Lower lobe of right lung (tissue), 2 donors: Measurements from ENCODE around the gene SMARCB1. TPM values are rescaled to one million over a fixed set of nuclear protein-coding genes. Genes with fewer than 3 reads are reported as not detected.

Experiments
- ATAC-seq, 2 donors: fragments of 200-7000 bp; cut with Tn5 transposase; one replicate each; pipeline ENCODE4 v1.9.1; 2020 to 2022; ENCODE audit warnings: mild to moderate bottlenecking in 2 of 2, moderate library complexity in 2 of 2
- DNase-seq: peaks from one replicate; pipeline ENCODE4 v3.0.0-alpha.2; 2020
- H3K27ac ChIP-seq: fragments of 200-600 bp; one replicate; pipeline ENCODE4 v1.8.0; 2022
- H3K27me3 ChIP-seq: fragments of 200-600 bp; one replicate; pipeline ENCODE4 v1.8.0; 2022; ENCODE audit warnings: low read depth
- H3K36me3 ChIP-seq: fragments of 200-600 bp; one replicate; pipeline ENCODE4 v1.8.0; 2022; ENCODE audit warnings: mild to moderate bottlenecking
- H3K4me1 ChIP-seq: fragments of 200-600 bp; one replicate; pipeline ENCODE4 v1.8.0; 2022
- H3K4me3 ChIP-seq: fragments of 200-600 bp; one replicate; pipeline ENCODE4 v1.8.0; 2022; ENCODE audit warnings: mild to moderate bottlenecking
- H3K9me3 ChIP-seq: fragments of 200-600 bp; one replicate; pipeline ENCODE4 v1.8.0; 2022
- intact Hi-C: fragments of 100-400 bp; cut with DNase I; formaldehyde crosslinking; loops from one replicate; pipeline ENCODE4 v1.11.0; 2022
- total RNA-seq: library from RNA; stranded (reverse); fragmentation: NEBNext Ultra II Directional; extraction: Animal tissue kit (Norgen Biotek cat#: 25700); gene quantifications from one replicate; pipeline ENCODE4 v1.2.1, GENCODE V29; 2021
- TF ChIP-seq, protein P1 (sequence below): fragments of 200-600 bp; IDR thresholded peaks from one replicate; pipeline ENCODE4 v1.8.0; 2022; ENCODE audit warnings: antibody characterized with exemption, mild to moderate bottlenecking
- donor health status: DM: no; HTN: yes; CAD: no; lungs with severe emphysema.

Gene SMARCB1
- total RNA-seq, 1 donor from 2014 or later: 61.3 TPM

DNA sequence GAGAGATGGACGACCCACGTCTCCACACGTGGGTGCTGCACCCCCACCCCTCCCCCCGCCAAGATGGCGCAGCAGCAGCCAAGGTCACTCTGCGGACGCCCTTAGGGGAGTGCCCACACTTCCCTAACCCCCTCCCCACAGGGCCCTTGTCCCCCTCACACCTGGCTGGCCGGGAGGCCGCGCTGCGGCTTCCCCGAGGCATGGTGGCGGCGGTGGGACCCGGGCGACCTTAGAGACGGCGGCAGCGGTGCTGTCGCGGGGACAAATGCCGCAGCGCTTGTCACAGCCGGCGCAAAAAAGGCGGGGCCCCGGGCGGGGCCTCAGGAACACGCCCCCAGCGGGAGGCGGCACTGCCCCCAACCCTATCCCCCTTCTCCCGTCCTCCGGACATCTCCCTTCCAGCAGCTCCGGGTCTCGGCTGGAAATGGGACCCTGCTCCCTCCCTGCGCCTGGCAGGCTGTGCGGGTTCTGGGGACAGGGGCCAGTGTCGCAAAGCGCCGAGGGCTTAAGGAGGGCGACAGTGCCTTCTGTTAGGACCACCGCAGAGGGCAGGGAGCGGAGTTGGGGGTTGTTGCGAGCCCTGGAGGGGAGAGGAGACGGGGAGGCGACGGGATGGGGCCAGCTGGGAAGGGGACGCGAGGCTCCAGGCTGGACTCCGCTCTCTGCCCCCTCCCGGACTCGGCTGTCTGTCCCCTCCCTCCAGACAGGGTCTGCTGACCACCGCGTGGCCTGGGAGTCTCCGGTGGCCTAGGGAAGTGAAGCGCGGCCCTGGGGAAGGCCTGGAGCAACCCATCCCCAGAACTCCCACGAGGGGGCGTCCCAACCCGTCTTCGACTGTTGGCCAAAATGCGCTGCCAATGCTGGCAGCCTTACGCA is 18.9 kb upstream of the SMARCB1 start, which contains the start of gene CHCHD10:
CHCHD10 (minus strand) TSS at position 300 of the 876 bp plus-strand sequence; CDS start at position 202, 98 bp downstream.
- H3K9me3 ChIP-seq: no peaks in the 10 kb centered on the region
- ATAC-seq (peak; percentile 88), DNase-seq (peak; percentile 89)
- TF ChIP-seq, protein P1, sequence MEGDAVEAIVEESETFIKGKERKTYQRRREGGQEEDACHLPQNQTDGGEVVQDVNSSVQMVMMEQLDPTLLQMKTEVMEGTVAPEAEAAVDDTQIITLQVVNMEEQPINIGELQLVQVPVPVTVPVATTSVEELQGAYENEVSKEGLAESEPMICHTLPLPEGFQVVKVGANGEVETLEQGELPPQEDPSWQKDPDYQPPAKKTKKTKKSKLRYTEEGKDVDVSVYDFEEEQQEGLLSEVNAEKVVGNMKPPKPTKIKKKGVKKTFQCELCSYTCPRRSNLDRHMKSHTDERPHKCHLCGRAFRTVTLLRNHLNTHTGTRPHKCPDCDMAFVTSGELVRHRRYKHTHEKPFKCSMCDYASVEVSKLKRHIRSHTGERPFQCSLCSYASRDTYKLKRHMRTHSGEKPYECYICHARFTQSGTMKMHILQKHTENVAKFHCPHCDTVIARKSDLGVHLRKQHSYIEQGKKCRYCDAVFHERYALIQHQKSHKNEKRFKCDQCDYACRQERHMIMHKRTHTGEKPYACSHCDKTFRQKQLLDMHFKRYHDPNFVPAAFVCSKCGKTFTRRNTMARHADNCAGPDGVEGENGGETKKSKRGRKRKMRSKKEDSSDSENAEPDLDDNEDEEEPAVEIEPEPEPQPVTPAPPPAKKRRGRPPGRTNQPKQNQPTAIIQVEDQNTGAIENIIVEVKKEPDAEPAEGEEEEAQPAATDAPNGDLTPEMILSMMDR: peak; percentile 77
- intact Hi-C loops: no loop called here
- no peaks in the 10 kb centered on the region for H3K27me3 ChIP-seq
- H3K36me3 ChIP-seq: no peaks in the 10 kb centered on the region
- H3K4me3 ChIP-seq: peak within 1 kb of the TSS; percentile 69
- peaks cover 51% of the 10 kb centered on the region for H3K4me1 ChIP-seq
- peak within 1 kb of the TSS; percentile 75 for H3K27ac ChIP-seq

DNA sequence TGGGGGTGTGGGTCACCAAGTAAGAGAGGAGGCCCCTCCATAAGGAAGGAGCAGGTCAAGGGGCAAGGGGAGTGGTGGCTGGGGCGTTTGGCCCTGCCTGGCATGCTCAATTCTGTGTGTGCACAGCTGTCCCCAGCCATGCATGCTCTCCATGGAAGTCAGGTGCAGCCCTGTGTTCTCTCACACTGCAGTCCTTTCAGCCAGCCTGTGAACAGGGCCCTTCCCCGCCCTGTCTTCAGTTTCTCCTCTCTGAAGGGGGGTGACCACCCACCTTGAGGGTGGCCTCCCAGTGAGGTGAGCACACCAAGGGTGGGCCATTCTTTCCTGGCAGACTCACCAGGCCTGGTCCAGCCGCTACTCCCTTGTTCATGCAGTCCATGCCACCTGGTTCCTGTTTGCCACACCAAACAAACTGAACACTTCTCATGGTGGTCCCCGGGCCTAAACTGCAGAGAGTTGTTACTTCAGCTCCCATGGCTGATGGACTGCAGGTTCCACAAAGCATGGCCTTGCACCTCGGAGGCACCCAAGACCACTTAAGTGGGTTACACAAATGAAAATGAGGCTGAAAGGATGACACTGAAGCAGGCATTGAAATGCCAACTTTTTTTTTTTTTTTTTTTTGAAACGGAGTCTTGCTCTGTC is 17.3 kb upstream of the SMARCB1 start:
- Histone ChIP-seq H3K9me3 (no peaks in the 10 kb centered on the region), H3K36me3 (no peaks in the 10 kb centered on the region), H3K27me3 (no peaks in the 10 kb centered on the region), H3K4me3 (no peak overlapping the region), H3K27ac (no peak overlapping the region), H3K4me1 (peaks cover 48% of the 10 kb centered on the region)
- TF ChIP-seq, protein P1: no peak
- intact Hi-C loops: no loop called here
- no peak for ATAC-seq
- no peak for DNase-seq

DNA sequence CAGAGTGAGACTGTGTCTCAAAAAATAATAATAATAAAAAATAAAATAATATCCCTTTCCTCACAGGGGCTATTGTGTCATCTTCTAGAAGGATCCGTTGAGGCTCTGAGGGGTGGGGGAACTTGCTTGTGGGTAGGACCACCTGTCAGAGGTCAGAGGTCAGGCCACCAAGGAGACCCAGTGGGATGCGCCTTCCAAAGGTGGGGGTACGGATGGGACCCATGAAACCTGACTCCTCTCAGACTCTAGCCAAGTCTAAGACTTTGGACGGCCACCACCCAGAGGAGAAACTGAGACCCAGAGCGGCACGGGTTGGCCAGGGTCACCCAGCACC is 14.5 kb upstream of the SMARCB1 start:
- Histone ChIP-seq H3K27ac (no peak overlapping the region), H3K27me3 (no peaks in the 10 kb centered on the region), H3K9me3 (no peaks in the 10 kb centered on the region), H3K4me1 (peaks cover 49% of the 10 kb centered on the region), H3K4me3 (peak overlapping the region; percentile 55), H3K36me3 (no peaks in the 10 kb centered on the region)
- TF ChIP-seq, protein P1: no peak
- ATAC-seq (no peak), DNase-seq (no peak)
- intact Hi-C loops: no loop called here

DNA sequence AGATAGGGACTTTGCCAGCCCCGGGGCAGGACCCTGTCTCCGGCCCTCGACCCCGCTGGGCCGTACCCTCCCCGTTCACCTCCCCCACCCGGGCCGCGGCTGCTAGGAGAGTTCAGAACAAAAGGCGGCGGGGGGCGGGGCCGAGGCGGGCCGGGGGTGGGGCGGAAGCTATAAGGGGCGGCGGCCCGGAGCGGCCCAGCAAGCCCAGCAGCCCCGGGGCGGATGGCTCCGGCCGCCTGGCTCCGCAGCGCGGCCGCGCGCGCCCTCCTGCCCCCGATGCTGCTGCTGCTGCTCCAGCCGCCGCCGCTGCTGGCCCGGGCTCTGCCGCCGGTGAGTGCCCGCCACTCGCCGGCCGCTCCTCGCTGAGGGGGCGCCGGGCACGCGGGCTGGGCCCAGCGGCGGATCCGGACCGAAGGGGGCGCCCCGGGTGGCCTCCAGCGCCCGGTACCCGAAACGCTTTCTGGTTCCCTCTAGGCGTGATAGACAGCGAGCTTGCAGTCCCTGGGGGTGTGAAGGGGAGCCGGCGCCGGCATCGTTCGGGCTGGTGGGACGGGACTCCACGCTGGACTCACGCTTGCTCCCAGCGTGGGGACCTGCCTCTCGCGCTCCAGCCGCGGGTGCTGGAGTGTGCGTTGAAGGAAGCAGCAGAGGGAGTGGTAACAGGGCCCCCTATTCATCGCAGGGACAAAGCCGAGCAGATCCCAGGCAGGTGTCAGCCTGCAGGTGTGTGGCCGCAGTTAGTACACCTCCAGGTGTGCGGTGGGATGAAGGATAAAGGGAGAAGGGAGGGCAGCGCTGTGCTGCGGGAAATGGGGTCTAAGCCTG is 13.9 kb upstream of the SMARCB1 start, which contains the start of gene MMP11:
MMP11 (plus strand) TSS at position 201 of the 825 bp plus-strand sequence; CDS start at position 223, 22 bp downstream.
- Histone ChIP-seq H3K4me3 (peak within 1 kb of the TSS; percentile 55), H3K4me1 (peaks cover 49% of the 10 kb centered on the region), H3K9me3 (no peaks in the 10 kb centered on the region), H3K27me3 (no peaks in the 10 kb centered on the region), H3K36me3 (no peaks in the 10 kb centered on the region), H3K27ac (no peak within 1 kb of the TSS)
- intact Hi-C loops: no loop called here
- DNase-seq (peak; percentile 64), ATAC-seq (peak; percentile 53 to 59)
- TF ChIP-seq, protein P1: peak; percentile 13

DNA sequence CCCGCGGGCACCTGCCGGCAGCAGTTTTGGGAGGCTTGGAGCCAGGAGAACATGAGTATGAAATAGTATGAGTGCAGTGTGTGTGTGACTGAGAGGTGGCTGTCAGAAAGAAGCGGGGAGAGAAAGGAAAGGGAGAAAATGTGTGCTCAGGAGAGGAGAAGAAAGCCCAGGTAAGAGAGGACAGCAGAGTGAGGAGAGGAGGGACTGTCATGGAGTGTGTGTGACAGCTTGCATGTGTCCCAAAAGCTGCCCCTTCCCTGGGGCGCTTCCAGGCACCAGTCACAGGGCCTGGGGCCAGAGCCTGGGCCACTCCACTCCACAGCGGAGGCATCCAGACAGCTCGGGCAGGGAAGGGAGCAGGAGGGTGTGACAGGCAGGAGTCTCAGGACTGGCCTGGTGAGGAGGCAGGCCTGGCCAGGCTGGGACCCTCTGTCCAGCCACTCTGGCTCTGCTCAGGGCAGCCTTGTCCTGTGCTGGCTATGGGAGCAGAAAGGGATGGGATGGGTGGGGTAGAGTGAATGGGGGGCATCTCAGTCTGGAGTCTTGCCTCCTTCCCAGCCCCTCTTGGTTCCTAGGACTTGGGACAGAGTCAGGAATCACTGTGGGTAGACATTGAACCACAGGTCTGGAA is 13.2 kb upstream of the SMARCB1 start:
- no peaks in the 10 kb centered on the region for H3K9me3 ChIP-seq
- H3K4me1 ChIP-seq: peaks cover 42% of the 10 kb centered on the region
- intact Hi-C loops: no loop called here
- no peaks in the 10 kb centered on the region for H3K27me3 ChIP-seq
- H3K36me3 ChIP-seq: no peaks in the 10 kb centered on the region
- no peak overlapping the region for H3K27ac ChIP-seq
- ATAC-seq (no peak), DNase-seq (no peak)
- TF ChIP-seq, protein P1: no peak
- H3K4me3 ChIP-seq: peak overlapping the region; percentile 55
